Stomach (tissue), 4 donors: ENCODE results near the gene RER1.

Experiments
- POLR2A ChIP-seq, 4 donors: fragments of 450-650 bp; IDR thresholded peaks; one replicate each; pipeline ENCODE4 v1.6.1; 2016; ENCODE audit warnings: antibody characterized with exemption in 4 of 4, control low read depth in 2 of 4, mild to moderate bottlenecking in 1 of 4, moderate library complexity in 1 of 4
- TF ChIP-seq, protein P1 (sequence below), 7 experiments: fragments of 450-650 bp in 4 of 7; fragments of 200-600 bp in 3 of 7; sonication (generic) in 3 of 7; IDR thresholded peaks; one replicate each; pipeline ENCODE4 v1.5.1; 2016 to 2019; ENCODE audit warnings: antibody characterized with exemption in 7 of 7, control low read depth in 2 of 7, mild to moderate bottlenecking in 1 of 7

DNA sequence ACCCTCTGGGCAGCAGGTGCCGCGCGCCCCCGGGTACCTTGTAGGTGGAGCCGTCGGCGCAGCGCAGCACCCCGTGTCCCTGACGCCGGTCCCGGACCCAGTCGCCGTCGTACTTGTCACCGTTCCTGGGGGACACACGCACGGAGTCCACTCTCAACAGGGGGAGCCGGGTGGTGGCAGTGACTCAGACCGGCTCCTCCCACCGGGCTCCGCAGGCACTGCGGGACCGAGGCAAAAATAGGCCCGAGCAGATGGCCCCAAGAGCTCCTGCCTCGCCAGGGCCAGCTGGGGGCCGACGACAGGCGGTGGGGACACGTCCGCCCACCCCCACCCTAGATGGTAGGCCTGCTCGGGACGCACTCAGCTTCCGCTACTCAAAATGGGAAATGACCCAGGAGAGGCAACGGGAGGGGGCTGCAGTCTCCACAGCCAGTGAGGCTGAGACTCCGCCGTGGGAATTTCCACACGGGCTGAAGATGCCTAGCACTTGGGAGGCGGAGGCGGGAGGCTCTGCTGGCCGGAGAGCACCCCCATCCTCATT lies 6.6 kb upstream of the RER1 start:
- TF ChIP-seq, protein P1, sequence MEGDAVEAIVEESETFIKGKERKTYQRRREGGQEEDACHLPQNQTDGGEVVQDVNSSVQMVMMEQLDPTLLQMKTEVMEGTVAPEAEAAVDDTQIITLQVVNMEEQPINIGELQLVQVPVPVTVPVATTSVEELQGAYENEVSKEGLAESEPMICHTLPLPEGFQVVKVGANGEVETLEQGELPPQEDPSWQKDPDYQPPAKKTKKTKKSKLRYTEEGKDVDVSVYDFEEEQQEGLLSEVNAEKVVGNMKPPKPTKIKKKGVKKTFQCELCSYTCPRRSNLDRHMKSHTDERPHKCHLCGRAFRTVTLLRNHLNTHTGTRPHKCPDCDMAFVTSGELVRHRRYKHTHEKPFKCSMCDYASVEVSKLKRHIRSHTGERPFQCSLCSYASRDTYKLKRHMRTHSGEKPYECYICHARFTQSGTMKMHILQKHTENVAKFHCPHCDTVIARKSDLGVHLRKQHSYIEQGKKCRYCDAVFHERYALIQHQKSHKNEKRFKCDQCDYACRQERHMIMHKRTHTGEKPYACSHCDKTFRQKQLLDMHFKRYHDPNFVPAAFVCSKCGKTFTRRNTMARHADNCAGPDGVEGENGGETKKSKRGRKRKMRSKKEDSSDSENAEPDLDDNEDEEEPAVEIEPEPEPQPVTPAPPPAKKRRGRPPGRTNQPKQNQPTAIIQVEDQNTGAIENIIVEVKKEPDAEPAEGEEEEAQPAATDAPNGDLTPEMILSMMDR (IDR thresholded peaks at IDR 0.05), result no peak
- no peak for TF ChIP-seq POLR2A (IDR thresholded peaks at IDR 0.05)
